Psoas muscle (tissue), 8 donors: ENCODE results near the gene PUS7. TPM values are rescaled to one million over a fixed set of nuclear protein-coding genes. Genes with fewer than 3 reads are reported as not detected.
A peak's percentile ranks its signal among the peaks of the same experiment; 100 is the strongest.

Experiments used
- ATAC-seq, 4 donors: fragments of 200-7000 bp; cut with Tn5 transposase; one replicate each; pipeline ENCODE4 v1.9.1; 2020; ENCODE audit warnings: moderate library complexity in 3 of 4, mild to moderate bottlenecking in 2 of 4
- DNase-seq, 2 donors: peaks; one replicate each; pipeline ENCODE4 v3.0.0-alpha.2; 2020
- H3K27ac ChIP-seq: fragments of 200-600 bp; one replicate; pipeline ENCODE4 v1.8.0; 2022
- H3K27me3 ChIP-seq, 3 donors: fragments of 200-600 bp in 1 of 3; one replicate each; pipeline versions ENCODE4 v1.6.1 to v1.8.0; 2013 to 2022; ENCODE audit warnings: low read length in 2 of 3, mild to moderate bottlenecking in 2 of 3, moderate library complexity in 1 of 3; ENCODE audit not compliant: insufficient read depth in 3 of 3
- H3K36me3 ChIP-seq, 2 donors: fragments of 200-600 bp in 1 of 2; one replicate each; pipeline versions ENCODE4 v1.6.1 to v1.8.0; 2013 to 2022; ENCODE audit warnings: low read depth in 1 of 2, mild to moderate bottlenecking in 1 of 2, moderate library complexity in 1 of 2; ENCODE audit not compliant: insufficient read depth in 1 of 2
- H3K4me1 ChIP-seq: fragments of 200-600 bp; one replicate; pipeline ENCODE4 v1.8.0; 2022
- H3K4me3 ChIP-seq: fragments of 200-600 bp; one replicate; pipeline ENCODE4 v1.8.0; 2022; ENCODE audit warnings: mild to moderate bottlenecking
- H3K9me3 ChIP-seq: fragments of 200-600 bp; one replicate; pipeline ENCODE4 v1.8.0; 2022
- CTCF ChIP-seq: fragments of 200-600 bp; IDR thresholded peaks from one replicate; pipeline ENCODE4 v1.8.0; 2022; ENCODE audit warnings: antibody characterized with exemption
- WGBS, 3 donors: extraction: QIAGEN DNeasy Blood & Tissue Kit; methylation state at CpG; one replicate each; pipeline versions ENCODE4 v1.1.6 to v1.1.7; 2013; 5-methylcytosine and 5-hydroxymethylcytosine counted together
- intact Hi-C, 2 donors: fragments of 100-400 bp; cut with DNase I; formaldehyde crosslinking; loops; one replicate each; pipeline versions ENCODE4 v1.11.0 to v1.14.2; 2022
- polyA plus RNA-seq, 3 donors: library from polyadenylated mRNA; stranded (reverse); fragments of 200-250 nt; gene quantifications; one replicate each; pipeline ENCODE4 v1.2.3, GENCODE V29; 2013
- total RNA-seq, 4 donors: library from RNA; stranded (reverse); fragmentation: NEBNext Ultra II Directional in 2 of 4; extraction: Animal tissue kit (Norgen Biotek cat#: 25700) in 2 of 4; gene quantifications; one replicate each; pipeline versions ENCODE4 v1.2.1 to v1.2.4, GENCODE V29; 2021 to 2023
- donor health status: healthy with polysubstance abuse.
- donor health status: DM: no; HTN: no; CAD: no; lungs with moderate emphysema.
- donor health status: Bipolar disorder and iron deficiency.
- donor health status: healthy.
- donor health status: DM: yes; HTN: yes; CAD: no.
- donor health status: DM: no; HTN: no; CAD: no.
- donor health status: DM: no; HTN: no; CAD: no.
- donor health status: DM: yes; HTN: yes; CAD: no.

The PUS7 gene
- total and polyA plus RNA-seq, 7 donors = 5.7 to 19.7 (median 11.9) TPM

- Histone ChIP-seq H3K27me3 (no peaks in the 10 kb centered on the region), H3K4me1 (no peaks in the 10 kb centered on the region), H3K36me3 (peaks cover 2 to 49% of the 10 kb centered on the region in 2 donors), H3K9me3 (no peaks in the 10 kb centered on the region), H3K27ac (no peak overlapping the region), H3K4me3 (no peak overlapping the region)
- intact Hi-C loops = loop anchor here in 1 of 2 donors (10.0 kb wide), 1 partner anchor 359 kb away; no protein-coding TSS in a partner anchor
- TF ChIP-seq CTCF = no peak
- WGBS, 3 donors = 75 to 83% (median 78%) methylated on average over 7 of the region's 7 CpGs
- ATAC-seq = no peak
- no peak for DNase-seq
Measured at GRCh38 chr7:105493196-105493922, 28.7 kb downstream of the PUS7 start.

- 93 to 98% (median 94%) methylated on average over 3 of the region's 3 CpGs for WGBS, 3 donors
- Histone ChIP-seq H3K4me3 (no peak overlapping the region), H3K36me3 (peaks cover 7 to 52% of the 10 kb centered on the region in 2 donors), H3K9me3 (no peaks in the 10 kb centered on the region), H3K27ac (no peak overlapping the region), H3K4me1 (no peaks in the 10 kb centered on the region), H3K27me3 (no peaks in the 10 kb centered on the region)
- ATAC-seq (no peak), DNase-seq (no peak)
- intact Hi-C loops = no loop called here
- TF ChIP-seq CTCF = no peak
Measured at GRCh38 chr7:105489409-105489808, 32.7 kb downstream of the PUS7 start.

GRCh38 chr7:105487579-105488571, 34.2 kb downstream of the PUS7 start:
- peak; percentile 28 for TF ChIP-seq CTCF
- ATAC-seq = peak; percentile 25 to 67 (median 44)
- Histone ChIP-seq H3K27ac (peak overlapping the region; percentile 53), H3K27me3 (no peaks in the 10 kb centered on the region), H3K36me3 (peaks cover 7 to 52% of the 10 kb centered on the region in 2 donors), H3K4me1 (no peaks in the 10 kb centered on the region), H3K9me3 (no peaks in the 10 kb centered on the region), H3K4me3 (no peak overlapping the region)
- 54 to 62% (median 61%) methylated on average over 6 of the region's 6 CpGs for WGBS, 3 donors
- DNase-seq = no peak
- intact Hi-C loops = no loop called here

- ATAC-seq (no peak), DNase-seq (no peak)
- Histone ChIP-seq H3K9me3 (no peaks in the 10 kb centered on the region), H3K4me1 (no peaks in the 10 kb centered on the region), H3K4me3 (no peak overlapping the region), H3K27me3 (no peaks in the 10 kb centered on the region), H3K36me3 (peaks cover 0 to 60% of the 10 kb centered on the region in 2 donors), H3K27ac (no peak overlapping the region)
- no peak for TF ChIP-seq CTCF
- intact Hi-C loops = no loop called here
- 88 to 96% (median 94%) methylated on average over 4 of the region's 4 CpGs for WGBS, 3 donors
Measured at GRCh38 chr7:105480931-105481330, 41.1 kb downstream of the PUS7 start.
